ENCODE results near the gene ADAMTS12. TPM values are rescaled to one million over a fixed set of nuclear protein-coding genes. Genes with fewer than 3 reads are reported as not detected.

Gene ADAMTS12
- total and polyA plus RNA-seq, 2 experiments from 2014 or later = 9.1 to 17.1 TPM

- peaks cover 11% of the 10 kb centered on the region for H3K79me2 ChIP-seq (replicated peaks; ENCODE audit: insufficient read depth)
- Mint-ChIP-seq H3K9me3 (peaks cover 6% of the 10 kb centered on the region; the same call in 2 of the 3 replicates), H3K27ac (no peak overlapping the region), H3K36me3 (ENCODE audit: low read depth) (peaks cover 9% of the 10 kb centered on the region; the same call in 2 of the 3 replicates), H3K27me3 (ENCODE audit: insufficient read depth, low read depth, poor library complexity) (no peaks in the 10 kb centered on the region), H3K4me1 (peaks cover 6% of the 10 kb centered on the region; the same call in 2 of the 3 replicates), H3K4me3 (no peak overlapping the region)
- TF ChIP-seq ZNF331 (CRISPR knock-in tag; IDR thresholded peaks at IDR 0.05; ENCODE audit: low read depth) (no peak), ETS1 (IDR thresholded peaks at IDR 0.05) (no peak), CTCF (conservative IDR thresholded peaks at IDR 0.05; ENCODE audit: low read depth in 2 of 2) (no peak), NANOG (IDR thresholded peaks at IDR 0.05; ENCODE audit: borderline replicate concordance) (no peak), EZH2 (IDR thresholded peaks at IDR 0.05; ENCODE audit: low read depth, unreplicated experiment) (no peak), STAT1 (IDR thresholded peaks at IDR 0.05; ENCODE audit: unreplicated experiment) (no peak), REST (IDR thresholded peaks at IDR 0.05; ENCODE audit: unreplicated experiment) (no peak)
- H2AFZ ChIP-seq = no peak overlapping the region
- 0 out of 2 replicates have a peak, but pooled peaks cover 3% of the 10 kb centered on the region for H3K36me3 ChIP-seq (ENCODE audit: insufficient read depth)
- no peaks in the 10 kb centered on the region for H3K27me3 ChIP-seq (ENCODE audit: insufficient read depth)
- no peak overlapping the region for H3K4me3 ChIP-seq
- no peak for ATAC-seq
- H3F3A ChIP-seq (replicated peaks; ENCODE audit: low read depth) = no peaks in the 10 kb centered on the region
- no peaks in the 10 kb centered on the region for H3K4me1 ChIP-seq (ENCODE audit: insufficient read depth)
- no peaks in the 10 kb centered on the region for H4K20me1 ChIP-seq (replicated peaks; ENCODE audit: insufficient read depth)
- peaks cover 8% of the 10 kb centered on the region; the same call in 1 of the 2 replicates for H3K9me2 ChIP-seq (ENCODE audit: insufficient read depth)
- no peak overlapping the region for H3K4me2 ChIP-seq
- DNase-seq (ENCODE audit: low spot score) = no peak
- H3K27ac ChIP-seq (ENCODE audit: low read depth) = no peak overlapping the region
Measured at GRCh38 chr5:33774341-33774740, 117.4 kb downstream of the ADAMTS12 start.

GRCh38 chr5:33772380-33772897, 119.4 kb downstream of the ADAMTS12 start:
- no peak for ATAC-seq
- TF ChIP-seq EZH2phosphoT487 (IDR thresholded peaks at IDR 0.05; ENCODE audit: unreplicated experiment) = no peak

More at GRCh38 chr5:33772380-33772897, 119.4 kb downstream of the ADAMTS12 start:
- peaks cover 4% of the 10 kb centered on the region; the same call in 1 of the 2 replicates for H3K4me1 ChIP-seq (ENCODE audit: insufficient read depth)
- Mint-ChIP-seq H3K36me3 (ENCODE audit: low read depth) (peaks cover 8% of the 10 kb centered on the region; the same call in 2 of the 3 replicates), H3K4me3 (no peak overlapping the region), H3K27ac (no peak overlapping the region), H3K27me3 (ENCODE audit: insufficient read depth, low read depth, poor library complexity) (no peaks in the 10 kb centered on the region), H3K9me3 (peaks cover 2% of the 10 kb centered on the region; the same call in 2 of the 3 replicates), H3K4me1 (peaks cover 12% of the 10 kb centered on the region)
- no peak overlapping the region for H3K27ac ChIP-seq (ENCODE audit: low read depth)
- peaks cover 8% of the 10 kb centered on the region; the same call in 1 of the 2 replicates for H3K9me2 ChIP-seq (ENCODE audit: insufficient read depth)
- no peak for DNase-seq (ENCODE audit: low spot score)
- H2AFZ ChIP-seq = no peak overlapping the region
- H3K4me3 ChIP-seq = no peak overlapping the region
- H3K79me2 ChIP-seq (replicated peaks; ENCODE audit: insufficient read depth) = peaks cover 4% of the 10 kb centered on the region; the same call in 1 of the 2 replicates
- H3F3A ChIP-seq (replicated peaks; ENCODE audit: low read depth) = no peaks in the 10 kb centered on the region
- H3K27me3 ChIP-seq (ENCODE audit: insufficient read depth) = no peaks in the 10 kb centered on the region
- H4K20me1 ChIP-seq (replicated peaks; ENCODE audit: insufficient read depth) = no peaks in the 10 kb centered on the region
- no peak overlapping the region for H3K4me2 ChIP-seq
- no peaks in the 10 kb centered on the region for H3K36me3 ChIP-seq (ENCODE audit: insufficient read depth)

Measured in GM23338 (cell line).